K562 (cell line): ENCODE data around the gene MAST3. TPM values are rescaled to one million over a fixed set of nuclear protein-coding genes. Genes with fewer than 3 reads are reported as not detected.

Experiments
- CHCHD3 ChIP-seq: fragments of 250-450 bp; sonication (Bioruptor Pico); IDR thresholded peaks from 2 replicates; pipeline ENCODE4 v2.1.2; 2022; ENCODE audit warnings: mild to moderate bottlenecking
- CREB3L1 ChIP-seq: fragments of 450-650 bp; IDR thresholded peaks from 2 replicates; pipeline ENCODE4 v1.6.1; 2014; ENCODE audit warnings: low read depth, mild to moderate bottlenecking, moderate library complexity, borderline replicate concordance
- E4F1 ChIP-seq: fragments of 250-450 bp; sonication (Bioruptor Pico); IDR thresholded peaks from 2 replicates; pipeline ENCODE4 v1.5.0; 2021; ENCODE audit warnings: mild to moderate bottlenecking, borderline replicate concordance
- GTF2E2 ChIP-seq: fragments of 200-800 bp; sonication (Bioruptor generic); IDR thresholded peaks from 2 replicates; pipeline ENCODE4 v1.6.1; 2016; ENCODE audit warnings: missing genetic modification characterization, missing compliant biosample characterization
- HIVEP1 ChIP-seq: fragments of 250-450 bp; sonication (Bioruptor Pico); IDR thresholded peaks from 2 replicates; pipeline ENCODE4 v1.4.0; 2020; ENCODE audit warnings: mild to moderate bottlenecking
- KHSRP ChIP-seq: fragments of 450-650 bp; IDR thresholded peaks from 2 replicates; pipeline ENCODE4 v1.6.1; 2017
- MTA3 ChIP-seq: fragments of 450-650 bp; formaldehyde crosslinking; IDR thresholded peaks from 2 replicates; pipeline ENCODE4 v1.6.1; 2017; ENCODE audit warnings: mild to moderate bottlenecking, borderline replicate concordance
- NCOA4 ChIP-seq: fragments of 450-650 bp; IDR thresholded peaks from 2 replicates; pipeline ENCODE4 v1.6.1; 2018; ENCODE audit warnings: mild to moderate bottlenecking; ENCODE audit not compliant: partially characterized antibody
- POLR2H ChIP-seq: IDR thresholded peaks from 2 replicates; pipeline ENCODE4 v1.6.1; 2016; ENCODE audit warnings: missing genetic modification characterization, low read depth, mild to moderate bottlenecking, control low read depth, missing compliant biosample characterization, moderate library complexity
- PTBP1 ChIP-seq: fragments of 200-400 bp; formaldehyde crosslinking; IDR thresholded peaks from 2 replicates; pipeline ENCODE4 v1.6.1; 2017; ENCODE audit warnings: low read depth, low read length
- SIRT6 ChIP-seq: IDR thresholded peaks from one replicate; pipeline ENCODE4 v1.6.1; 2012; ENCODE audit warnings: low read depth, mild to moderate bottlenecking, control low read depth, inconsistent platforms, low read length, moderate library complexity
- TCF7L2 ChIP-seq: fragments of 150-350 bp; IDR thresholded peaks from 2 replicates; pipeline ENCODE4 v1.6.1; 2016; ENCODE audit warnings: low read depth, mild to moderate bottlenecking, low read length, moderate library complexity
- TEAD4 ChIP-seq, 2 experiments: sonication (generic) in 1 of 2; formaldehyde crosslinking in 1 of 2; IDR thresholded peaks; 2 replicates each; pipeline versions ENCODE4 v1.6.1 to v1.8.0; 2012 to 2022; ENCODE audit warnings: borderline replicate concordance in 1 of 2, inconsistent platforms in 1 of 2, low read length in 1 of 2, mild to moderate bottlenecking in 1 of 2, missing genetic modification reagents in 1 of 2
- TFAP4 ChIP-seq: sonication (generic); formaldehyde crosslinking; IDR thresholded peaks from 2 replicates; pipeline ENCODE4 v1.8.0; 2022; ENCODE audit warnings: missing genetic modification reagents, mild to moderate bottlenecking, moderate library complexity, borderline replicate concordance
- THRAP3 ChIP-seq: fragments of 450-650 bp; IDR thresholded peaks from 2 replicates; pipeline ENCODE4 v1.6.1; 2016; ENCODE audit warnings: mild to moderate bottlenecking, inconsistent platforms, borderline replicate concordance
- ZBTB8A ChIP-seq: fragments of 450-650 bp; IDR thresholded peaks from 2 replicates; pipeline ENCODE4 v1.6.1; 2018; ENCODE audit warnings: mild to moderate bottlenecking, moderate library complexity; ENCODE audit not compliant: partially characterized antibody
- ZFP36 ChIP-seq: fragments of 150-350 bp; IDR thresholded peaks from 2 replicates; pipeline ENCODE4 v1.6.1; 2018; ENCODE audit warnings: low read length, low read depth; ENCODE audit not compliant: partially characterized antibody
- ZFX ChIP-seq: sonication (generic); formaldehyde crosslinking; IDR thresholded peaks from 2 replicates; pipeline ENCODE4 v1.8.0; 2022; ENCODE audit warnings: mild to moderate bottlenecking, missing genetic modification reagents, moderate library complexity
- ZMIZ1 ChIP-seq, 2 experiments: fragments of 150-350 bp in 1 of 2; IDR thresholded peaks; 2 replicates each; pipeline ENCODE4 v1.6.1; 2012 to 2016; ENCODE audit warnings: low read depth in 2 of 2, low read length in 2 of 2, mild to moderate bottlenecking in 1 of 2, moderate library complexity in 1 of 2
- ZNF239 ChIP-seq: fragments of 250-450 bp; sonication (Bioruptor Pico); IDR thresholded peaks from 2 replicates; pipeline ENCODE4 v1.4.0; 2020; ENCODE audit warnings: mild to moderate bottlenecking
- polyA plus RNA-seq, 8 experiments: library from polyadenylated mRNA; depleted of rRNA in 4 of 8; stranded (reverse) in 5 of 8; unstranded in 3 of 8; fragments of >200 nt; fragmentation: Nextera tagmentation in 2 of 8; fragmentation: Illumina TruSeq in 1 of 8; extraction: Ambion mirVana in 2 of 8; extraction: Trizol in 1 of 8; gene quantifications; 2 replicates each; pipeline versions ENCODE4 v1.2.1 to v1.2.3, GENCODE V29; 2011 to 2014; ENCODE audit warnings: inconsistent platforms in 1 of 8, missing spikeins in 1 of 8
- total RNA-seq, 7 experiments: library from RNA; depleted of rRNA in 6 of 7; stranded (reverse); fragments of >200 nt in 6 of 7; fragmentation: Illumina TruSeq in 2 of 7; extraction: Trizol in 2 of 7; gene quantifications; 2 replicates each; pipeline versions ENCODE4 v1.2.1 to v1.2.3, GENCODE V29; 2011 to 2021; ENCODE audit warnings: low replicate concordance in 1 of 7

The MAST3 gene
- total and polyA plus RNA-seq, 9 of the 15 experiments (the other 6 are each of a cell fraction or from before 2014, with no cell fraction given) = 0.94 to 9.9 (median 2.4) TPM

GRCh38 chr19:18090545-18091216, 6.9 kb upstream of the MAST3 start (continued):
- TF ChIP-seq TFAP4 (CRISPR knock-in tag) = peak; percentile 43; the same call in 1 of the 2 replicates
- peak; percentile 45 for TF ChIP-seq ZFX (CRISPR knock-in tag)
- TF ChIP-seq ZFP36 = peak; percentile 88
- no peak for TF ChIP-seq CREB3L1
- no peak for TF ChIP-seq POLR2H
- no peak for TF ChIP-seq THRAP3
- TF ChIP-seq ZMIZ1 (IDR thresholded peaks at IDR 0.05; ENCODE audit: low read depth in 2 of 2, low read length in 2 of 2) = no peak
- no peak for TF ChIP-seq HIVEP1 (CRISPR knock-in tag)
- TF ChIP-seq E4F1 = no peak
- no peak for TF ChIP-seq ZBTB8A
- no peak for TF ChIP-seq GTF2E2 (tag)
- no peak for TF ChIP-seq MTA3
- TF ChIP-seq PTBP1 = peak; percentile 22; the same call in 1 of the 2 replicates
- no peak for TF ChIP-seq KHSRP
- TF ChIP-seq CHCHD3 = no peak
- TF ChIP-seq TCF7L2 = no peak
- TF ChIP-seq NCOA4 = peak; percentile 9
- TF ChIP-seq ZNF239 = no peak
- TF ChIP-seq SIRT6 = no peak
- no peak for TF ChIP-seq TEAD4 (IDR thresholded peaks at IDR 0.05; ENCODE audit: low read length)
- TF ChIP-seq TEAD4 (CRISPR knock-in tag; IDR thresholded peaks at IDR 0.05; ENCODE audit: borderline replicate concordance) = no peak
